Cortex of kidney (tissue), 1 donor: Measurements from ENCODE around the gene RELT.

Experiments
- DNase-seq: peaks from one replicate; lab custom pipeline; 2025; lab: John Stamatoyannopoulos, UW

The RELT gene

GRCh38 chr11:73392108-73393010 lies 16.2 kb downstream of the RELT start:
- no peak for DNase-seq

GRCh38 chr11:73393011-73393380 lies 16.8 kb downstream of the RELT start:
- no peak for DNase-seq

GRCh38 chr11:73393479-73394415 lies 17.5 kb downstream of the RELT start:
- no peak for DNase-seq

GRCh38 chr11:73394416-73395296 lies 18.5 kb downstream of the RELT start:
- no peak for DNase-seq

GRCh38 chr11:73395297-73396208 lies 19.4 kb downstream of the RELT start:
- no peak for DNase-seq

GRCh38 chr11:73396251-73396930 lies 20.2 kb downstream of the RELT start:
- DNase-seq = no peak

GRCh38 chr11:73396985-73397384 lies 20.8 kb downstream of the RELT start:
- DNase-seq = no peak

GRCh38 chr11:73397468-73398131 lies 21.4 kb downstream of the RELT start:
- DNase-seq = no peak

GRCh38 chr11:73398132-73398526 lies 21.9 kb downstream of the RELT start:
- no peak for DNase-seq

- DNase-seq = no peak
Measured at GRCh38 chr11:73398721-73399120, 22.5 kb downstream of the RELT start.

- no peak for DNase-seq
Measured at GRCh38 chr11:73399159-73399590, 23.0 kb downstream of the RELT start.

GRCh38 chr11:73399636-73400035 lies 23.4 kb downstream of the RELT start:
- no peak for DNase-seq

GRCh38 chr11:73400293-73400692 lies 24.1 kb downstream of the RELT start:
- no peak for DNase-seq

- DNase-seq = no peak
Measured at GRCh38 chr11:73401217-73401923, 25.2 kb downstream of the RELT start.

- DNase-seq = no peak
Measured at GRCh38 chr11:73401924-73402833, 26.0 kb downstream of the RELT start.

- no peak for DNase-seq
Measured at GRCh38 chr11:73402834-73403185, 26.6 kb downstream of the RELT start.

GRCh38 chr11:73403541-73403940 lies 27.3 kb downstream of the RELT start:
- no peak for DNase-seq

- no peak for DNase-seq
Measured at GRCh38 chr11:73404048-73404447, 27.8 kb downstream of the RELT start.
